HepG2 (cell line): ENCODE measurements around the gene ST3GAL5. TPM values are rescaled to one million over a fixed set of nuclear protein-coding genes. Genes with fewer than 3 reads are reported as not detected.
A peak's percentile ranks its signal among the peaks of the same experiment; 100 is the strongest.

ENCODE experiments used
- ARID2 ChIP-seq: sonication (generic); formaldehyde crosslinking; IDR thresholded peaks from 2 replicates; pipeline ENCODE4 v1.8.1; 2022; ENCODE audit warnings: mild to moderate bottlenecking, missing genetic modification reagents, borderline replicate concordance
- BHLHE40 ChIP-seq: IDR thresholded peaks from 2 replicates; pipeline ENCODE4 v1.6.1; 2011; ENCODE audit warnings: low read length, improper control_type of control experiment
- CTCF ChIP-seq: sonication (generic); formaldehyde crosslinking; IDR thresholded peaks from 2 replicates; pipeline ENCODE4 v1.5.0; 2020; ENCODE audit warnings: mild to moderate bottlenecking, missing genetic modification reagents, moderate library complexity
- EP300 ChIP-seq, 3 experiments: sonication (generic) in 1 of 3; formaldehyde crosslinking in 1 of 3; IDR thresholded peaks; 2 replicates each; pipeline versions ENCODE4 v1.5.1 to v1.6.1; 2011 to 2020; ENCODE audit warnings: low read depth in 2 of 3, low read length in 2 of 3, borderline replicate concordance in 1 of 3, improper control_type of control experiment in 1 of 3, mild to moderate bottlenecking in 1 of 3, missing genetic modification reagents in 1 of 3, moderate library complexity in 1 of 3
- ERF ChIP-seq: IDR thresholded peaks from 2 replicates; pipeline ENCODE4 v1.6.1; 2018; ENCODE audit warnings: missing biosample characterization, missing genetic modification reagents
- HES4 ChIP-seq: sonication (generic); formaldehyde crosslinking; IDR thresholded peaks from 2 replicates; pipeline ENCODE4 v1.9.0; 2021; ENCODE audit warnings: mild to moderate bottlenecking, missing genetic modification reagents, borderline replicate concordance
- HMGXB4 ChIP-seq, 2 experiments: sonication (generic) in 1 of 2; formaldehyde crosslinking in 1 of 2; IDR thresholded peaks; 2 replicates each; pipeline versions ENCODE4 v1.4.0 to v1.6.1; 2018 to 2020; ENCODE audit warnings: missing genetic modification reagents in 2 of 2, borderline replicate concordance in 1 of 2, low read depth in 1 of 2, mild to moderate bottlenecking in 1 of 2, missing biosample characterization in 1 of 2
- HNF1B ChIP-seq: sonication (generic); formaldehyde crosslinking; IDR thresholded peaks from 2 replicates; pipeline ENCODE4 v1.5.1; 2020; ENCODE audit warnings: mild to moderate bottlenecking, moderate library complexity, missing genetic modification reagents
- HOMEZ ChIP-seq: IDR thresholded peaks from 2 replicates; pipeline ENCODE4 v1.6.1; 2016; ENCODE audit warnings: low read depth
- REPIN1 ChIP-seq: sonication (generic); formaldehyde crosslinking; IDR thresholded peaks from 2 replicates; pipeline ENCODE4 v1.8.0; 2022; ENCODE audit warnings: missing genetic modification reagents, low read depth, mild to moderate bottlenecking, borderline replicate concordance
- SMAD3 ChIP-seq: sonication (generic); formaldehyde crosslinking; IDR thresholded peaks from 2 replicates; pipeline ENCODE4 v1.4.0; 2020; ENCODE audit warnings: missing genetic modification reagents
- SMC3 ChIP-seq: IDR thresholded peaks from 2 replicates; pipeline ENCODE4 v1.6.1; 2011; ENCODE audit warnings: low read length, improper control_type of control experiment
- SSRP1 ChIP-seq: IDR thresholded peaks from 2 replicates; pipeline ENCODE4 v1.6.1; 2016; ENCODE audit warnings: control low read depth
- TARDBP ChIP-seq: sonication (generic); formaldehyde crosslinking; IDR thresholded peaks from 2 replicates; pipeline ENCODE4 v1.8.0; 2022; ENCODE audit warnings: mild to moderate bottlenecking, missing genetic modification reagents
- ZNF101 ChIP-seq: sonication (generic); formaldehyde crosslinking; IDR thresholded peaks from 2 replicates; pipeline ENCODE4 v1.4.0; 2020; ENCODE audit warnings: mild to moderate bottlenecking, low read depth, missing genetic modification reagents, borderline replicate concordance
- ZNF501 ChIP-seq: sonication (generic); formaldehyde crosslinking; IDR thresholded peaks from 2 replicates; pipeline ENCODE4 v1.5.1; 2020; ENCODE audit warnings: mild to moderate bottlenecking, moderate library complexity, missing genetic modification reagents
- ZNF691 ChIP-seq: sonication (generic); formaldehyde crosslinking; IDR thresholded peaks from 2 replicates; pipeline ENCODE4 v1.4.0; 2020; ENCODE audit warnings: missing genetic modification reagents, low read depth, mild to moderate bottlenecking, borderline replicate concordance
- ZSCAN12 ChIP-seq: sonication (generic); formaldehyde crosslinking; IDR thresholded peaks from 2 replicates; pipeline ENCODE4 v1.9.0; 2021; ENCODE audit warnings: mild to moderate bottlenecking, missing genetic modification reagents
- ZSCAN31 ChIP-seq: sonication (generic); formaldehyde crosslinking; IDR thresholded peaks from 2 replicates; pipeline ENCODE4 v1.5.0; 2020; ENCODE audit warnings: low read depth, mild to moderate bottlenecking, missing genetic modification reagents
- polyA plus RNA-seq, 8 experiments: library from polyadenylated mRNA; depleted of rRNA in 3 of 8; stranded (reverse) in 7 of 8; unstranded in 1 of 8; fragments of >200 nt; fragmentation: Illumina TruSeq in 4 of 8; extraction: Trizol in 4 of 8; gene quantifications; 2 replicates each; pipeline versions ENCODE4 v1.2.1 to v1.2.3, GENCODE V29; 2011 to 2016; ENCODE audit warnings: low read depth in 4 of 8, missing spikeins in 1 of 8, mixed read lengths in 1 of 8; ENCODE audit not compliant: insufficient read depth in 1 of 8
- total RNA-seq, 5 experiments: library from RNA; depleted of rRNA; stranded (reverse); fragments of >200 nt; fragmentation: Illumina TruSeq; extraction: Trizol; gene quantifications; 2 replicates each; pipeline ENCODE4 v1.2.3, GENCODE V29; 2016; ENCODE audit warnings: low read depth in 1 of 5

Gene ST3GAL5
- total and polyA plus RNA-seq, 2 of the 13 experiments (the other 11 are each of a cell fraction or from before 2014, with no cell fraction given): 1.3 to 2.0 TPM

GRCh38 chr2:85813982-85814801 is 74.6 kb downstream of the ST3GAL5 start (continued):
- 0 out of 2 replicates have a peak, but pooled peaks have one; percentile 39 for TF ChIP-seq HNF1B
- peak; percentile 42; the same call in 1 of the 2 replicates for TF ChIP-seq TARDBP (CRISPR knock-in tag)
- peak; percentile 98 for TF ChIP-seq SMC3
- peak; percentile 45; the same call in 1 of the 2 replicates for TF ChIP-seq REPIN1 (CRISPR knock-in tag)
- 0 out of 2 replicates have a peak, but pooled peaks have one; percentile 26 for TF ChIP-seq ARID2
- 0 out of 4 replicates have a peak, but pooled peaks of 1 of the 2 experiments have one; percentile 26 for TF ChIP-seq HMGXB4 (CRISPR knock-in tag; IDR thresholded peaks at IDR 0.05; ENCODE audit: borderline replicate concordance in 1 of 2, low read depth in 1 of 2)
- no peak for TF ChIP-seq ZNF501 (CRISPR knock-in tag)
- TF ChIP-seq ZNF101 (CRISPR knock-in tag): no peak
- 0 out of 2 replicates have a peak, but pooled peaks have one; percentile 63 for TF ChIP-seq SMAD3 (CRISPR knock-in tag)
- TF ChIP-seq ZSCAN31 (CRISPR knock-in tag): peak; percentile 42; the same call in 1 of the 2 replicates
- no peak for TF ChIP-seq ZSCAN12
- peak; percentile 53; the same call in 1 of the 2 replicates for TF ChIP-seq HES4 (CRISPR knock-in tag)
- TF ChIP-seq EP300 (IDR thresholded peaks at IDR 0.05; ENCODE audit: low read depth in 2 of 2, low read length in 2 of 2): peak in 1 of 2 experiments; percentile 36; a peak in 1 of 4 replicates
- TF ChIP-seq EP300 (CRISPR knock-in tag; IDR thresholded peaks at IDR 0.05; ENCODE audit: borderline replicate concordance): no peak
- peak; percentile 99 for TF ChIP-seq CTCF (CRISPR knock-in tag)
- peak; percentile 52; the same call in 1 of the 2 replicates for TF ChIP-seq BHLHE40
- TF ChIP-seq ERF (CRISPR knock-in tag): peak; percentile 35; the same call in 1 of the 2 replicates
- peak; percentile 80; the same call in 1 of the 2 replicates for TF ChIP-seq SSRP1 (CRISPR knock-in tag)
- TF ChIP-seq ZNF691 (CRISPR knock-in tag): peak; percentile 76; the same call in 1 of the 2 replicates
- no peak for TF ChIP-seq HOMEZ (CRISPR knock-in tag)
